Sigmoid colon (tissue), 7 donors: ENCODE measurements around the gene IL4. TPM values are rescaled to one million over a fixed set of nuclear protein-coding genes. Genes with fewer than 3 reads are reported as not detected.
A peak's percentile ranks its signal among the peaks of the same experiment; 100 is the strongest.

Experiments used
- DNase-seq: peaks from one replicate; pipeline ENCODE4 v3.0.0-alpha.2; 2019
- H3K27ac ChIP-seq, 4 donors: fragments of 200-600 bp; sonication (generic); one replicate each; pipeline ENCODE4 v1.5.1; 2016 to 2019; ENCODE audit warnings: mild to moderate bottlenecking in 1 of 4
- H3K27me3 ChIP-seq, 3 donors: fragments of 200-600 bp; sonication (generic); one replicate each; pipeline ENCODE4 v1.5.1; 2019; ENCODE audit warnings: mild to moderate bottlenecking in 1 of 3
- H3K36me3 ChIP-seq, 4 donors: fragments of 200-600 bp; sonication (generic); one replicate each; pipeline ENCODE4 v1.5.1; 2016 to 2019
- H3K4me1 ChIP-seq, 4 donors: fragments of 200-600 bp; sonication (generic); one replicate each; pipeline ENCODE4 v1.5.1; 2017 to 2019
- H3K4me3 ChIP-seq, 4 donors: fragments of 200-600 bp; sonication (generic); one replicate each; pipeline ENCODE4 v1.5.1; 2017 to 2019; ENCODE audit warnings: mild to moderate bottlenecking in 2 of 4, moderate library complexity in 1 of 4
- H3K9me3 ChIP-seq, 4 donors: fragments of 200-600 bp in 3 of 4; sonication (generic) in 3 of 4; one replicate each; pipeline versions ENCODE4 v1.5.1 to v1.6.1; 2013 to 2019
- EP300 ChIP-seq, 4 donors: sonication (generic); formaldehyde crosslinking; IDR thresholded peaks; one replicate each; pipeline ENCODE4 v1.6.1; 2017; ENCODE audit warnings: antibody characterized with exemption in 4 of 4
- POLR2A ChIP-seq, 2 donors: fragments of 450-650 bp; IDR thresholded peaks; one replicate each; pipeline ENCODE4 v1.6.1; 2016; ENCODE audit warnings: antibody characterized with exemption in 2 of 2, mild to moderate bottlenecking in 2 of 2, moderate library complexity in 2 of 2
- POLR2AphosphoS5 ChIP-seq, 4 donors: sonication (generic); formaldehyde crosslinking; IDR thresholded peaks; one replicate each; pipeline ENCODE4 v1.6.1; 2017; ENCODE audit warnings: antibody characterized with exemption in 4 of 4
- WGBS, 2 donors: extraction: QIAGEN DNeasy Blood & Tissue Kit; methylation state at CpG; one replicate each; pipeline ENCODE4 v1.1.7; 2013; 5-methylcytosine and 5-hydroxymethylcytosine counted together
- intact Hi-C: fragments of 100-400 bp; cut with DNase I; formaldehyde crosslinking; loops from one replicate; pipeline ENCODE4 v1.15.1; 2023
- polyA plus RNA-seq, 3 donors: library from polyadenylated mRNA; stranded (reverse); fragments of 200-250 nt; gene quantifications; one replicate each; pipeline ENCODE4 v1.2.3, GENCODE V29; 2013
- total RNA-seq, 4 donors: library from RNA; depleted of rRNA; stranded (reverse); fragments of >200 nt; gene quantifications; one replicate each; pipeline ENCODE4 v1.1.0, GENCODE V29; 2016
- TF ChIP-seq, protein P1 (sequence below), 4 experiments: fragments of 450-650 bp in 3 of 4; fragments of 200-600 bp in 1 of 4; IDR thresholded peaks; one replicate each; pipeline ENCODE4 v1.5.1; 2016 to 2019; ENCODE audit warnings: antibody characterized with exemption in 4 of 4, mild to moderate bottlenecking in 3 of 4, moderate library complexity in 2 of 4
- donor health status: healthy with polysubstance abuse.
- donor health status: Bipolar disorder and iron deficiency.
- donor health status: healthy.

Gene IL4
- total and polyA plus RNA-seq, 7 donors, result not detected

DNA sequence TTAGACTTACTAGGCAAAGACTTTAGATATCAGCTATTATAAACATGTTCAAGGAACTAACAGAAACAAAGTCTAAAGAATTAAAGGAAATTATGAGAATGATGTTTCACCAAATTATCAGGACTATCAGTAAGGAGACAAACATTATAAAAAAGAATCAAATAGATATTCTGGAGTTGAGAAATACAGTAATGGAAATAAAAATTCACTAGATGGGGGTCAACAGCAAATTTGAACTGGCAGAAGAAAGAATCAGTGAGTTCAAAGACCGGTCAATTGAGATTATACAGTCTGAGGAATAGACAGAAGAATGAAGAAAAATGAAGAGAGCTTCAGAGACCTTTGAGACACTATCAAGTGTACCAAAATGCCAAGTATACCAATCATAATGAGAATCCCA, 25.4 kb upstream of the IL4 start:
- H3K27ac ChIP-seq, result no peak overlapping the region

DNA sequence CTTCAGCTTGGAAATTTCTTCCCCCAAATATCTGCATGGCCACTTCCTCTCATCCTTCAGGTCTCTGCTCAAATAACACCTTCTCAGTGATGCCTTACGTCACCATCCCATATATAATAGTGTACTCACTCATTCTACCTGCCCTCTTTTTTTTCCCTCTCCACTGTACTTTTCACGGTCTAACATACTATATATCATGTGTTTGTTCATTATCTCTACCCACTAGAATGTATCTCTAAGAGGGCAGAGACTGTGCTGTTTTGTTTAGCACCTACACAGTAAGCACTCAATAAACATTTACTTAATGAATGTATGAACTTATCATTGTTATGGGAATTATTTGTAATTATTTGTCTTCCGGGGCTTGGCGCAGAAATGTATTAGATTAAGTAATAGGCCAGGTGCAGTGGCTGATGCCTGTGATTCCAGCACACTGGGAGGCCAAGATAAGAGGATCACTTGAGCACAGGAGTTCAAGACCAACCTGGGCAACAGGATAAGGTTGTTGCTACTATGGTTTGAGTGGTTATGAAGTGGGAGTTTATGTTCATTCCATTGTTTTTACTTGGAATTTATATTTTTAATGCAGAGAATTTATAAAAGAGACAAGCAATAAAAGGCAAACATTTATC, 21.8 kb upstream of the IL4 start:
- peaks cover 0 to 3% (median 0%) of the 10 kb centered on the region in 4 donors for H3K9me3 ChIP-seq
- no peak overlapping the region for H3K4me3 ChIP-seq
- H3K27ac ChIP-seq, result no peak overlapping the region
- WGBS, 2 donors, result 93 to 94% methylated on average over 4 of the region's 4 CpGs
- no peak for TF ChIP-seq POLR2A (IDR thresholded peaks at IDR 0.05)
- no peak for TF ChIP-seq POLR2AphosphoS5 (IDR thresholded peaks at IDR 0.05)
- no peak for TF ChIP-seq EP300 (IDR thresholded peaks at IDR 0.05)
- TF ChIP-seq, protein P1, sequence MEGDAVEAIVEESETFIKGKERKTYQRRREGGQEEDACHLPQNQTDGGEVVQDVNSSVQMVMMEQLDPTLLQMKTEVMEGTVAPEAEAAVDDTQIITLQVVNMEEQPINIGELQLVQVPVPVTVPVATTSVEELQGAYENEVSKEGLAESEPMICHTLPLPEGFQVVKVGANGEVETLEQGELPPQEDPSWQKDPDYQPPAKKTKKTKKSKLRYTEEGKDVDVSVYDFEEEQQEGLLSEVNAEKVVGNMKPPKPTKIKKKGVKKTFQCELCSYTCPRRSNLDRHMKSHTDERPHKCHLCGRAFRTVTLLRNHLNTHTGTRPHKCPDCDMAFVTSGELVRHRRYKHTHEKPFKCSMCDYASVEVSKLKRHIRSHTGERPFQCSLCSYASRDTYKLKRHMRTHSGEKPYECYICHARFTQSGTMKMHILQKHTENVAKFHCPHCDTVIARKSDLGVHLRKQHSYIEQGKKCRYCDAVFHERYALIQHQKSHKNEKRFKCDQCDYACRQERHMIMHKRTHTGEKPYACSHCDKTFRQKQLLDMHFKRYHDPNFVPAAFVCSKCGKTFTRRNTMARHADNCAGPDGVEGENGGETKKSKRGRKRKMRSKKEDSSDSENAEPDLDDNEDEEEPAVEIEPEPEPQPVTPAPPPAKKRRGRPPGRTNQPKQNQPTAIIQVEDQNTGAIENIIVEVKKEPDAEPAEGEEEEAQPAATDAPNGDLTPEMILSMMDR (IDR thresholded peaks at IDR 0.05), result no peak
- intact Hi-C loops, result no loop called here
- no peaks in the 10 kb centered on the region for H3K36me3 ChIP-seq
- H3K4me1 ChIP-seq, result peaks cover 0 to 15% (median 13%) of the 10 kb centered on the region in 4 donors
- no peak for DNase-seq
- peaks cover 10 to 27% (median 13%) of the 10 kb centered on the region in 3 donors for H3K27me3 ChIP-seq

More for the DNA sequence above, 25.4 kb upstream of the IL4 start:
- Histone ChIP-seq H3K4me1 (no peaks in the 10 kb centered on the region), H3K9me3 (peaks cover 0 to 3% (median 0%) of the 10 kb centered on the region in 4 donors), H3K27me3 (no peaks in the 10 kb centered on the region), H3K4me3 (no peak overlapping the region), H3K36me3 (peaks cover 0 to 10% (median 1%) of the 10 kb centered on the region in 4 donors)
- TF ChIP-seq EP300 (IDR thresholded peaks at IDR 0.05), result no peak
- TF ChIP-seq POLR2A (IDR thresholded peaks at IDR 0.05), result no peak
- no peak for TF ChIP-seq POLR2AphosphoS5 (IDR thresholded peaks at IDR 0.05)
- TF ChIP-seq, protein P1 (IDR thresholded peaks at IDR 0.05), result no peak
- intact Hi-C loops, result no loop called here
- WGBS, 2 donors, result 98 to 100% methylated on average over 1 of the region's 1 CpG
- no peak for DNase-seq

DNA sequence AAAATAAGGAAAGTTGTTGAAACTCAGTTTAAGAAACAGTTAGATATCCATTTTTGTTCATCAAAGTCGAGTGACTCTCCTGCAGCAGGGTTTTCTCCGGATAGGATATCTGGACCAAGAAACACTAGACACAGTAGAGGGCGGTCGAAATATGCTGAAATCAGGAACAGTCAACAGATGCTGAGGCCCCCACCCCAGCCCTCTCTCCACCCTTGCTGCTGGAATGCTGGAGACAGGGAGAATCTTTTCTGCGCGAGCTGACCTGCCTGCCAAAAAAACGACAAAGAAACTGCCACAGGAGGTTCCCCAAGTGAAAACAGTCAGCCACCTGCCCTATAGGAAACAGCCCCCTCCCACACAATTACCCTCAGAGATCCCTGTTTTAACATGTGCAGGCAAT, 20.1 kb upstream of the IL4 start:
- Histone ChIP-seq H3K27me3 (peaks cover 10 to 31% (median 13%) of the 10 kb centered on the region in 3 donors), H3K4me3 (no peak overlapping the region), H3K36me3 (no peaks in the 10 kb centered on the region), H3K27ac (no peak overlapping the region), H3K4me1 (peaks cover 0 to 16% (median 13%) of the 10 kb centered on the region in 4 donors), H3K9me3 (no peaks in the 10 kb centered on the region)
- intact Hi-C loops, result no loop called here
- 52 to 53% methylated on average over 7 of the region's 7 CpGs for WGBS, 2 donors
- DNase-seq, result no peak
- TF ChIP-seq EP300 (IDR thresholded peaks at IDR 0.05), result no peak
- TF ChIP-seq POLR2A (IDR thresholded peaks at IDR 0.05), result no peak
- TF ChIP-seq POLR2AphosphoS5 (IDR thresholded peaks at IDR 0.05), result no peak
- TF ChIP-seq, protein P1 (IDR thresholded peaks at IDR 0.05), result no peak

DNA sequence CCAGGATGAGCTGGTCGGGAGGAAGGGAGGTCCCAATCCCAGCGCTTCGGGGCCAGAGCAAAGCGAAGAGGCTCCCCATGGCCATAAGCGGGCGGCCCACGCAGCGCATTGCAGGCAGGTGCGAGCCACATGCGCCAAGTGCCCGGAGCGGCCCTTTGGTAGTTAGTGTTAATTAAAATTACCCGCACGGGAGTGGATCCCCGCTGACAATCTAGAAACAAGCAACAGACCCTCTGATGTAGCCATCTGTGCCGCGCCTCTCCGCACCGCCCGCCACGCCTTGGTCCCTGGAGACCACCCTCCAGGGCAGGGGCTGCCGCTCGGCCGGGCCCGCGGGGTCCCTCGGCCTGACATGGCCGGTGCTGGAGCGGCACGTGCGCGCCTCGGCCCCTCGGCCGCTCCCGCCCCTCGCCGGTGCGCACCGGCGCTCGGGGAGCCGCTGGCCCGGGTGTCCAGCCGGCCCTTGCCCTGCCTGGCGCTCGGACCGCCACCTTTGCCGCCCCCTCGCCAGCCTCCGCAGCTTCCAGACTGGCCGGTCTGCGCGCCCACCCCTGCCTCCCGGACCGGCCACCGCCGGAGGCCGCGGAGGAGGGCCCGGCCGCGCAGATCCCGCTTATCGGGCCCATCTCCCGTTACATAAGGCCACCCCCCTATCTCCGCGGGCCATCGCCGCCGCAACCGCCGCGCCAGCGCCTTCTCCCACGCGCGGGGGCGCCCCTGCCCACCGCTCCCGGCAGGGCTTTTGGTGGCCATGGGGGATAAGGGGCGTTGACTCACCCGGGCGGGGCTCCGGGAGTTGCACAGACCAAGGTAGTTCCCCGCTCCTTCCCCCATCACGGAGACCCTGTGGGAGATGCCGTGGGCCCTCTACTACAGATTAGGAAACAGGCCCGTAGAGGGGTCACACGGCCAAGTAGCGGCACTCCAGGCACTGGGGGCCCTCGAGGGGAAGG, 17.7 kb upstream of the IL4 start:
- Histone ChIP-seq H3K27me3 (peaks cover 10 to 31% (median 13%) of the 10 kb centered on the region in 3 donors), H3K9me3 (no peaks in the 10 kb centered on the region), H3K4me3 (peak overlapping the region; percentile 19 to 55 (median 45)), H3K27ac (no peak overlapping the region), H3K36me3 (no peaks in the 10 kb centered on the region), H3K4me1 (peaks cover 0 to 16% (median 13%) of the 10 kb centered on the region in 4 donors)
- 7 to 8% methylated on average over 92 of the region's 92 CpGs for WGBS, 2 donors
- TF ChIP-seq EP300 (IDR thresholded peaks at IDR 0.05), result no peak
- TF ChIP-seq, protein P1 (IDR thresholded peaks at IDR 0.05), result no peak
- TF ChIP-seq POLR2A (IDR thresholded peaks at IDR 0.05), result no peak
- TF ChIP-seq POLR2AphosphoS5 (IDR thresholded peaks at IDR 0.05), result no peak
- intact Hi-C loops, result no loop called here
- no peak for DNase-seq
